ENCODE measurements around the gene MYH7B. TPM values are rescaled to one million over a fixed set of nuclear protein-coding genes. Genes with fewer than 3 reads are reported as not detected.

Gene MYH7B
- total RNA-seq, 1 experiment from 2014 or later, result 0.06 TPM

DNA sequence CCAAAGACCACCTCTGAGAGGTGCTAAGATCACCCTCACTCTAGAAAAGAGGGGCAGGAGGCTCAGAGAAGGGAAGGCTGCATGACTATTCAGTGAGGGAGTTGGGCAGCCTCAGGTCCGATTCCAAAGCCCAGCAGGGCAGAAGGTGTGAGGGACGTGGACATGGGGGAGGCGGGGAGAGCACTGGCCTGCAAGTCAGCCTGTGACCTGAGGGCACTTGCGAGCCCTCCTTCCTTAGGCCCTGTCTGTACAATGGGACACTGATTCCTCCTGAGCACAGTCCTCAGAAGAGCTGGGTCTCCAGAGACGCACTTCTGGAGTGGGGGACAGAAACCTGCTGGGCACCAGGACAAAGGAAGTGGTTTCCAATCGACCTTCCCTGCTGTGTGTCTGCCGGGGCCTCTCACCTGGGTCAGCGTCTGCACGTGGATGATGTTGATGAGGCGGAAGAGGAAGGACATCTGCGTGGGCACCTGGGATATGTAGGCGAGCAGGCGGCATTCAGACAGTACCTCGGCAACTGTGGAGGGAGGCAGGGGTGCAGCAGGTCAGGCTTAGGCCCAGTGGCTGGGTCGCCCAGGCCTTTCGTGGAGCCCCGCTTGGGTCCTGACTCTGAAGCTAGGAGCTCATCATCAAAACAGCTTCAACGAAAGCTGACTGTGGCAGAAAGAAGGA is 48.5 kb downstream of the MYH7B start:
- DNase-seq (ENCODE audit: low read depth), result no peak

DNA sequence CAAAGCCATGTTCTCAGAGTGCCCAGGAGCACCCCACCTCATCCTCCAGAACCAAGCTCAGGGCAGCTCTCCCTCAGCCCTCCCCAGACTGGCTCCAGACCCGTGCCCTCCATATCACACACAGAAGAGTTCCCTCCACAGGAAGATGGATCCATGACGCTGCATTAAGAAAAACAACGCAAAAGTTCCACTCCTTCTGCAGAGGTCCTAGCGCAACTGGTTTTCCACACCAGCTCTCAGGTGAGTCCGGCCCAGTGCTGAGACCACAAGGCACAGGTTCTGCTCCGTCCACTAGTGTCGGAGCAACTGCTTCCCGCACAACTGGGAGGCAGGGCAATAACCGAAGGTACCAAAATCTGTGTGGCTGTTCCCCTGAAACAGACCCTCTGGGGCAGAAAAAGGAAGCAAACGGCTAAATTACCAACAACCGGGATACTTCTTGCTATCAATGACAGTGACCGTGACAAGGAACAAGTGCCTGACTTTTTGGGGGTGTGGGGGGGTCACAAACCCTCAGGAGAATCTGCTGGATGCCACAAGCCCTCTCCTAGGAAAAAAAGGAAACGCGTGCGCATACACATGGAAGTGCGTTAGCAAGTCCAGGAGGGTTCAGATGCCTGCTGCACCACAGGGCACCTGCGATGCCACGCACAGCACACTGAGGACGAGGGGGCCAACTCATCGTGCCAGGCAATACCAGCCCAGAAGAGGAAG is 49.2 kb downstream of the MYH7B start:
- no peak for DNase-seq (ENCODE audit: low read depth)

Other genes starting within 250 kb of the MYH7B start
- 5.5 and 10.1 TPM in 2 replicates for gene NCOA6, start 130.2 kb upstream of the MYH7B start, total RNA-seq (2014; rRNA removed)
- 5.7 and 7.3 TPM in 2 replicates for gene GGT7, start 83.0 kb upstream of the MYH7B start, total RNA-seq (2014; rRNA removed)
- 19.5 and 24.5 TPM in 2 replicates for gene ACSS2, start 79.3 kb upstream of the MYH7B start, total RNA-seq (2014; rRNA removed)
- gene GSS, start 62 bp upstream of the MYH7B start, total RNA-seq (2014; rRNA removed), result 108 and 112 TPM in 2 replicates
- gene TRPC4AP, start 136.9 kb downstream of the MYH7B start, total RNA-seq (2014; rRNA removed), result 57.1 and 64.8 TPM in 2 replicates
- gene EDEM2, start 191.5 kb downstream of the MYH7B start, total RNA-seq (2014; rRNA removed), result 34.7 and 40.6 TPM in 2 replicates
- gene PROCR, start 216.2 kb downstream of the MYH7B start, total RNA-seq (2014; rRNA removed), result 44.4 and 44.5 TPM in 2 replicates